AML-193 (cell line): ENCODE measurements around the gene ZNF225.
"Not testable (repeated sequence)": the region's sequence is repeated elsewhere in the genome, so short reads cannot be mapped to it uniquely, and the experiment has no call there.

Experiments
- DNase-seq, 2 experiments: peaks; one replicate each; lab custom pipeline; 2025; lab: John Stamatoyannopoulos, UW

ZNF225 gene

DNA sequence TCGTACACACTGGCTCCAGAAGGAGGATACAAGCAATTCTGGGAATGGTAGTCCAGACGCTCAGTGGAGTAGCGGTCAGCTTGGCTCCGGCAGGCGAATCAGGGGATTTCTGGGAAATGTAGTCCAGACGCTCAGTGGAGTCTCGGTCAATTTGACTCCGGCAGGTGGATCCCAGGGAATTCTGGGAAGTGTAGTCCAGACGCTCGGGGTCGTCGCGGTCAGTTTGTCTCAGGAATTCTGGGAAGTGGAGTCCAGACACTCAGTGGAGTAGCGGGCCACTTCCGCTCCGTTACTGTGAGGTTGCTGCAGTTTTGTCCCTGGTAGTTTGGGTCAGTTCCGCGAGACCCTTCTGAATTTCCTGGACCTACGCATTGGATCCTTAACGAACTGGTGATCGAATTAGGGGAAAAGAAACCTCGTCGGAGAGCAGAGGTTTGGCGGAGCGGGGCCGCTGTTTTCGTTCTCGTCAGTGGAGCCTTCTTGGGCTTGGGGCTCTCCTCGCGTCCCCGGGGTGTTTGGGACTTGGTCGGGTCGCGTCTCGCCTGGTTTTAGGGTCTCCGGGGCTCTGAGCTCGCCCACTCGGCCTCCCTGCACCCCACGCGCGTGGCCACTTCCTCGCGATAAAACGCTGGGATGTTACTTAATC lies at the start of gene ZNF225:
ZNF225 (plus strand) TSS at position 262 of the 646 bp plus-strand sequence. CDS start 2,429 bp downstream, outside the sequence.
- DNase-seq = peak; percentile 93 to 94

GRCh38 chr19:44066305-44066704 lies 46.9 kb upstream of the ZNF225 start:
- no peak for DNase-seq

- no peak for DNase-seq
Measured at GRCh38 chr19:44069415-44069814, 43.8 kb upstream of the ZNF225 start.

DNA sequence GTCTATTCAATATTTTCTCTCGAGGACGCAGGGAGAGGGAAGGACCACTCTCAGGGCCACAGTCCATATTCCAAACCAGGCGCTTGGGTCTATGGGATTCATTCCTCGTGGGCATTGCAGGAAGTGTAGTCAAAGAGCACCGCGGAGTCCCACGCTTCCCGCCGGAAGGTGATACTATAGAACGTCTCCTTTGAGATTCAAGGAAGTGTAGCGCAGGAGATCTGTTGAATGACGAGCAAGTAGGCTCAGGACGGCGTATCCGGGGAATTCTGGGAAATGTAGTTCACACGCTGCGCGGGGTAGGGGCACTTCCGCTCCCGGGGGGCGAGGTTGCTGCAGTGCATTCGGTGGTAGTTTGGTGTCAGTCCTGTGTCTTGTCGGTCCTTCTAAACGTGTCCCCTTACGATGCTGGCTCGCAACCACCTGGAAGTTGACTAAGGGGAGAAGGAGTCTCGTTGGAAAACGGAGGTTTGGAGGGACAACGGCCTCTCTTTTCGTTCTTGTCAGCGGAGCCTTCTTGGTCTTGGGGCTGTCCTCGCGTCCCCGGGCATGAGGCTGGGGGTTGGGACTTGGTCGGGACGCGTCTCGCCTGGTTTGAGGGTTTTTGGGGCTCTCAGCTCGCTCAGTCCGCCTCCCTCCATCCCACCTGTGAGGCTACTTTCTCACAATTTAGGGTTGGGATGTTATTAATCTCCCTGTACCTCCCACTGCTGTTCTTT lies 41.2 kb upstream of the ZNF225 start, which contains the start of gene ZNF284:
ZNF284 (plus strand) TSS at position 336 of the 719 bp plus-strand sequence. CDS start 4,231 bp downstream, outside the sequence.
- peak; percentile 90 to 91 for DNase-seq

DNA sequence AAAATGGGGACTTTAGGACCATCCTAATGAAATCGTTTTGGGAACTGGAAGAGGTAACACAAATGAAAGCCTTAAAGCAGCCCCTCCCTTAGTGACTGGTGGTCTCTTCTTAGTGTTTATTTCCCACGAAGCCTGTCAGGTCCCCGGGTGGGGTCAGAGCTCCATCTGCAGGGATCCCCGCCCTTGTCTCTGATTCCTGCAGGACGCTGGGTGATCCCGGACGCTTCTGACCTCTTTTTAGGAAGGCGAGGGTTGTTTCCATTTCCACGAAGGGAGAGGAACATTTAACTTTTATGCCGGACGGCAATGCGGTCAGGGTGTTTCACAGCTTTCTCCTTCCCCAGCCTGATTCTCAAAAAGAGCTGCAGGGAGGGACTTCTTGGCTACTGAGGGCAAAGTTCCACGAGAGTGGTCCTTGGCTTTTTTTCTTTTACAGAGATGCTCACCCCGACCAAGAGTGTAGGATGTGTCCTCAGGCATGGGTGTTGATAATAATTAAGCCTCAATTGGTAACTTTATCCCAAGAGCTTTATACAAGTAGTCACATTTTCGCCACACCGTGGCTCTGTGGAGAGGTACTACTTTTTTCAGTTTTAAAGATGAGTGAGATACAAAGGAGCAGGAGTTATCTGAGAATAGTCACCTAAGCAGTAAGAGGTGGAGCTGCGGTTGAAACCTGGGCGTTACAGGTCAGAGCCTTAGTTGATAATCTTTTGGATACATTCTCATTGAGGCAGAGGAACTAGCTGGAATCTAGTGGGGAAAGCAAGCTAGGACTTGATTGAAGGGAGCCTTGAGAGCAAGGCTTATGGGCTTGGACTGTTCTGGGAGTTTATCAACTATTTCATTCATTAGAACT lies 40.4 kb upstream of the ZNF225 start:
- DNase-seq = peak in 1 of 2 experiments; percentile 16

GRCh38 chr19:44076325-44076724 lies 36.9 kb upstream of the ZNF225 start:
- no peak for DNase-seq

- no peak for DNase-seq
Measured at GRCh38 chr19:44092108-44092507, 21.1 kb upstream of the ZNF225 start.

DNA sequence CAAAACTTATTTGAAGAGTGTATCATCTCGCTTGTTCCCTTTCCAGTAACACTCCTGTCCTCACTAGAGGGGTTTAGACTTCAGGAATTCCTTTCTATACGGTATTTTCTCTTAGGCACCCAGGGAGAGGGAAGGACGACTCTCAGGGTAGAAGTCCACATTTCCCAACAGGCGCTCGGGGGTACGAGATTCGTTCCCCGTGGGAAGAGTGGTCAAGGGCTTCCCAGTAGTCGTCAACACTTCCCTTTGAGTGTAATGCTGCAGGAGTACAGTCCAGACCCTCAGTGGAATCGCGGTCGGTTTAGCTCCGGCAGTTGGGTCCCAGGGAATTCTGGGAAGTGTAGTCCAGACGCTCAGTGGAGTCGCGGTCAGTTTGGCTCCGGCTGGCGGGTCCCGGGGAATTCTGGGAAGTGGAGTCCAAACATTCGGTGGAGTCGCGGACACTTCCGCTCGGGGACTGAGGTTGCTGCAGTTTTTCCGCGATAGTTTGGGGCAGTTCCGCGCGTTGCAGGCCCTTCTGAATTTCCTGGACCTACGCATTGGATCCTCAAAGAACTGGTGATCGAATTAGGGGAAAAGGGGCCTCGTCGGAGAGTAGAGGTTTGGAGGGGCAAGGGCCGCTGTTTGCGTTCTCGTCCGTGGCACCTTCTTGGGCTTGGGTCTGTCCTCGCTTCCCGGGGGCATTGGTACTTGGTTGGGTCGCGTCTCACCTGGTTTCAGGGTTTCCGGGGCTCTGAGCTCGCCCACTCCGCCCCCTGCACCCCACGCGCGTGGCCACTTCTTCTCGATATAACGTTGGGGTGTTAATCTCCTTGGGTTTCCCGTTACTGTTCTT lies 19.1 kb upstream of the ZNF225 start, which contains the start of gene ZNF224:
ZNF224 (plus strand) TSS at position 431 of the 835 bp plus-strand sequence. CDS start 3,513 bp downstream, outside the sequence.
- peak; percentile 91 to 93 for DNase-seq

DNA sequence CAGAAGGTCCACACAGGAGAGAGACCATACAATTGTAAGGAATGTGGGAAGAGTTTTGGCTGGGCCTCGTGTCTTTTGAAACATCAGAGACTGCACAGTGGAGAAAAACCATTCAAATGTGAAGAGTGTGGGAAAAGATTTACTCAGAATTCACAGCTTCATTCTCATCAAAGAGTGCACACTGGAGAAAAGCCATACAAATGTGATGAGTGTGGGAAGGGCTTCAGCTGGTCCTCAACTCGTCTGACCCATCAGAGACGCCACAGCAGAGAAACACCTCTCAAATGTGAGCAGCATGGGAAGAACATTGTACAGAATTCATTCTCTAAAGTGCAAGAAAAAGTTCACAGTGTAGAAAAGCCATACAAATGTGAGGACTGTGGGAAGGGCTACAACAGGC lies 5.4 kb upstream of the ZNF225 start:
- no peak for DNase-seq

- no peak for DNase-seq
Measured at GRCh38 chr19:44109458-44109857, 3.7 kb upstream of the ZNF225 start.

GRCh38 chr19:44111910-44112463 lies 1.2 kb upstream of the ZNF225 start:
- no peak for DNase-seq

DNA sequence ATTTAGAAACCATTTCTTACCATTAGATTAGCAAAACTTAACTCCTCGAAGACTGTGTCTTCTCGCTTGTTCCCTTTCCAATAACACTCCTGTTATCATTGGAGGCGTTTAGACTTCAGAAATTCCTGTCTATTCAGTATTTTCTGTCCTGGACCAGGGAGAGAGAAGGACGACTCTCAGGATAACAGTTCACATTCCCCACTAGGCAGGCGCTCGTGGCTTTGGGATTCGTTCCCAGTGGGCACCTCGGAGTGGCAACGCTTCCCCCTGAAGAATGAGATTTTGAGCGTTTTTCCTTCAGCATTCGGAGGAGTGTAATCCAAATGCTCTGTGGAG lies 429 bp upstream of the ZNF225 start:
- peak in 1 of 2 experiments; percentile 6 for DNase-seq

DNA sequence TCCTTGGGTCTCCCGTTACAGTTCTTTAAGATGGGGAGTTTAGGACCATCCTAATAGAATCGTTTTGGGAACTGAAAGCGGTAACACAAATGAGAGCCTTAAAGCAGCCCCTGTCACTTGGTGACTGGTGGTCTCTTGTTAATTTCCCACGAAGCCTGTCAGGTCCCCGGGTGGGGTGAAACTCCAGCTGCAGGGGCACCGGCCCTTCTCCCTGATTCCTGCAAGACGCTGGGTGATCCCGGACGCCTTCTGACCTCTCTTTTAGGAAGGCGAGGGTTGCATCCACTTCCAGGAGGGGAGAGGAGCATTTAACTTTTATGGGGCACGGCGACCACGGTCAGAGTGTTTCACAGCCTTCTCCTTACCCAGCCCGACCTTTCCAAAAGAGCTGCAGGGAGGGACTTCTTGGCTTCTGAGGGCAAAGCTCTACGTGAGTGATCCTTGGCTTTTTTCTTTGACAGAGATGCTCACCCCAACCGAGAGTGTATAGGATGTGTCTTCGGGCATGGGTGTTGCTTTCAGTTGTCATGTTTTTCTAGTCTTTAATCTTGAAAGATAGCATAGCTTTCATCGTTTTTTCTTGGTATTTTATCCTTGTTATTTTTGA lies 688 bp downstream of the ZNF225 start:
- DNase-seq = no peak

DNA sequence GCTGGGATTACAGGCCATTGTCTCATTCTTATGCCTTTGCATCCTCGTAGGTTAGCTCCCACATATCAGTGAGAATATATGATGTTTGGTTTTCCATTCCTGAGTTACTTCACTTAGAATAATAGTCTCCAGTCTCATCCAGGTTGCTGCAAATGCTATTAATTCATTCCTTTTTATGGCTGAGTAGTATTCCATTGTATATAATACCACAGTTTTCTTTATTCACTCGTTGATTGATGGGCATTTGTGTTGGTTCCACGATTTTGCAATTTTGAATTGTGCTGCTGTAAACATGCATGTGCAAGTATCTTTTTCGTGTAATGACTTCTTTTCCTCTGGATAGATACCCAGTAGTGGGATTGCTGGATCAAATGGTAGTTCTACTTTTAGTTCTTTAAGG lies 8.0 kb downstream of the ZNF225 start:
- DNase-seq = not testable (repeated sequence)

- DNase-seq = no peak
Measured at GRCh38 chr19:44131955-44132354, 18.8 kb downstream of the ZNF225 start.

DNA sequence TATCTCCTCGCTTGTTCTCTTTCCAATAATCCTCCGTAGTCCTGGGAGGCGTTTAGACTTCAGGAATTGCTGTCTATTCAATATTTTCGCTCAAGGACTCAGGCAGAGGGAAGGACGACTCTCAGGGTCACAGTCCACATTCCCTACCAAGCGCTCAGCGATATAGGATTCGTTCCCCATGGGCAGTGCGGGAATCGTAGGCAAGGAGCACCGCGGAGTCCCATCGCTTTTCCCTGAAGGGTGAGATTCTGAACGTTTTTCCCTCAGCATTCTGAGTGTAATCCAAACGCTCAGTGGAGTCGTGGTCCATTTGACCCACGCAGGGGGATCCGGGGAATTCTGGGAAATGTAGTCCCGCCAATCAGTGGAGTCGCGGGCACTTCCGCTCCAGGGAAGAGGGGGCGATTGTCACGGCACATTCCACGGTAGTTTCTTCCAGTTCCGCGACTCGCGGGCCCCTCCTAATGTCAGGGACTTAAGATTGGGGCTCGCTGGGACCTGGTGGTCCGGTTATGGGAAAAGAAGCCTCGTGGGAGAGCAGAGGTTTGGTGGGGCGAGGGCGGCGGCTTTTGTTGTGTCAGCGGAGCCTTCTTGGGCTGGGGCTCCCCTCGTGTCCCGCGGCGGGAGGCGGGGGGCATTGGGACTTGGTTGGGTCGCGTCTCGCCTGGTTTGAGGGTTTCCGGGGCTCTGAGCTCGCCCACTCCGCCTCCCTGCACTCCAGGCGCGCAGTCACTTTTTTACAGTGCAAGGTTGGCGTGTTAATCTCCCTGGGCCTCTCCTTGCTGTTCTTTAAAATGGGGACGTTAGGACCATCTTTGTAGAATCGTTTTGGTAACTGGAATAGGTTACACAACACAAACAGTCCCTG lies 28.2 kb downstream of the ZNF225 start, which contains the start of gene ZNF234:
ZNF234 (plus strand) TSS at position 364 of the 868 bp plus-strand sequence. CDS start 3,079 bp downstream, outside the sequence.
- peak; percentile 49 to 68 for DNase-seq

- peak in 1 of 2 experiments; percentile 17 for DNase-seq
Measured at GRCh38 chr19:44142059-44142433, 28.8 kb downstream of the ZNF225 start.

DNA sequence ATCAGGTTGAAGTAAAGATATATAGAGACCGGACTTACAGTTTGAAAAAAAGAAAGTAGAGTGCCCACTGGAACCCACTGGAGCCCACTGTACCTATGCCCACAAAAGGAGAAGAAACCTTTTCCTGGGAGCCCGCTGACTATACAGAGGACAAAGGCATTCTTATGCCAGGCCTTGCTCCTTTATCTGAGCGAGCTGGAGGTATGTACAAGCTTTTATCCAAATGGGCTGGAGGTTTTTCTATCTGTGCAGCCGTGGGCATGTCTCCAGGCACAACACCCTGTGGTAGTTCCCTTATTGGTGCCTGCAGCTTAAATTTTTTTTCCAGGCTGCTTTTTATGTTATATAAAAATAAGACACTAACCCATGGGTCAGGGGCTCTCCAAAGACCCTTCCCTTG lies 36.6 kb downstream of the ZNF225 start:
- no peak for DNase-seq

- no peak for DNase-seq
Measured at GRCh38 chr19:44151491-44151890, 38.3 kb downstream of the ZNF225 start.

- no peak for DNase-seq
Measured at GRCh38 chr19:44156475-44156874, 43.3 kb downstream of the ZNF225 start.
